GM11168 (cell line): ENCODE data around the gene HOXB2.

Source experiments
- in situ Hi-C: fragments of 300-500 bp; cut with MboI; formaldehyde crosslinking; loops from one replicate; pipeline ENCODE4 v1.12.0; 2022; ENCODE audit warnings: low sequenced_read_pairs; ENCODE audit not compliant: unreplicated experiment

HOXB2 gene

DNA sequence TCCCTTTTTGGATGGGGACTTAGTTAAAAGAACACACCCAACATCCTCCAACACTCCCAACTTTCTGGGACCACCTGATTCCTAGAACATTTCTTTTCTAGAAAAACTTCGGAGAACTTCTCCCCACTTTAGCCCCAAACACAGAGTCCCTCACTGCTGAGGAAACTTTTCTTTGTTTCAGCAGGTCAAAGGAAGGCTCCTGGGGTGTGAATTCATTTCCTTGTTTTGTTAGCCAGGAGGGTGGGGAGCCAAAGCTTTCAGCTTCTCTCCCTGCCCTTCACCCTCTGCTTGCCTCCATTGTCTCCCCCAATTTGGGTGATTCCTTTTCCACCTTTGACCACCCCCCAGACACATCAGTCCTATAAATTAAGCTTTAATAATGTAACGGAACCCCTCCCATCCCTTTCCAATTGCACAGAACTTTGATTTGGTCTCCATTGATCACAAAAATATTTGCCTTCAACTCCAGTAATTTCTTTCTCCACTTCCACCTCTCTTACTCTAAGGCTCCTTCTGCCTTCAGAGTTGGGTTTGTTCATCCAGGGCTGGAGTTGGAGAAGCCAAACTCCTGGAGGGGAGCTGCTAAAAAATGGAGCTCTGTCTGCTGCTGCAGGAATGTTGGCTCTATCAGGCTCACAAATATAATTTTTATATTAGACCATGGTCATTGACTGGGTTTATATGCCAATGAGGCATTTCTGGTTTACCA is 22.9 kb upstream of the HOXB2 start:
- in situ Hi-C loops: no loop called here

DNA sequence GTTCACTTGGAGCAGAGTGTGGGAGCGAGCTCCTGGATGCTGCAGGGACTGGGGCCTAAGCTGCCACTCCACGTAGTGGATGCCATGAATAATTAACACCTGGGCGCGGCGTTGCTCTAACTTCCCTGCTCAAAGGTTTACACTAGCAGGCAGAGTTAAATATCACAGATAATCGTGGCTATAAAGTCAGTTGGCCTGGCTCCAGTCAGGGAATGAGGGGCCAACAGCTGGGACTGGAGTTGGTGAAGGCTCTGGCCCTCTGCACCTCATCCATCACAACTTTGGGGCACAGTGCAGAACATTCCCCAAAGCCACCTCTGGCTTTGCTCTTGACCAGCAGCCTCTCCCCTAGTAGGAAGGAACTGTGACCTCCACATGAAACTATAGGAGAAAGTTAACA is 22.3 kb upstream of the HOXB2 start:
- in situ Hi-C loops: no loop called here

DNA sequence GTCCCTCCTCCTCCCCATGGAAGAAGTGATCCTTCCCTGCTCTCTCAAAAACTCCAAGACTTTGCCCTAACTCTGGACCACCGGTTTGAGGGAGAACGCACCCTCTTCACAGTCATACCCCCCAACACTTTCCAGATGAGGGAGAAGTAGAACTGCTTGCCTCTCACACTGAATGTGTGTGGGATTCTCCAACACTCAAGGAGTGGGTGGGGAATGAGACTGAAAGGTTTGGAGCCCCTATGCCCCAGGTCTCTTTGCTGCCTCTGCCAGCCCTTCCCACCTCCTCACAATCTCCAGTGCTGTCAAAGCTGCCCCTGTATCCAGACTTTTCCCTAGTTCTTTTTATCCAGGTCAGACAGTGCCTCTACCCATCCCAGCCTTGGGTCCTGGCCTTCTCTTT is 21.8 kb upstream of the HOXB2 start:
- in situ Hi-C loops: no loop called here

DNA sequence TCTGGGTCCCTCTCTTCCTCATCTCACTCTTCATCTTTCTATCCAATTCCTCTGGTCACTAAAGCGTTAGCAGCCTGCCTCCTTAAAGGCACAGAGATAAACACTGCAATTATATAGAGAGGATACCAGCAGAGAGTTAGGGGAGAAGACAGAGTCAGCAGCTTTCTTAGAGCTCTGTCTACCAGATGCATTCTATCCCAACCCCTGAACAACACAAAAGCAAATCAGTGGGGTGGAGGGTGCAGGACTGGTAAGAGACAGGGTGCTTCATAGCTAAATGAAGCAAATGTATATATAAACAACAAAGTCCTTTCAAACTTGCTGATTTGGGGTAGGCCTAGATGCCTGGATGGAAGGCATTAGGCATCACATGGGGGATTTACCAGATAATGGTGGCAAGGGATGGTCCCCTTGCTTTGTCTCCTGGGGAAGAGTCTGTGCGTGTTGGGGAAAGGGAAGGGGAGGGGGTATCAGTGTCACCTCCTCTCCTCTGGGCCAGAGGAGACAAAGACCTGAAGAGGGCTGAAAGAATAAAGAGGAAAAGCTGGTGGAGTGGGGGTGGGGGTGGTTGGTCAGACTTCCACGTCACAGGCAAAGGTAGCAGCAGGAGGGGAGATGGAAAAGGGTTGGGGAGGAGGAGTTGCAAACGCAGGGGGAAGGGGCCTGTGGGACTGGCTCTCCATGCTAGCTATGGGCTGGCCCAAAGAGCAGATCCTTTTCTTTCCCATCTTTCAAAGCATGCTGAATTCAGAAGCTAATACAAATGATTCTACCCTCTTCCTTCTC is 21.2 kb upstream of the HOXB2 start:
- in situ Hi-C loops: no loop called here

DNA sequence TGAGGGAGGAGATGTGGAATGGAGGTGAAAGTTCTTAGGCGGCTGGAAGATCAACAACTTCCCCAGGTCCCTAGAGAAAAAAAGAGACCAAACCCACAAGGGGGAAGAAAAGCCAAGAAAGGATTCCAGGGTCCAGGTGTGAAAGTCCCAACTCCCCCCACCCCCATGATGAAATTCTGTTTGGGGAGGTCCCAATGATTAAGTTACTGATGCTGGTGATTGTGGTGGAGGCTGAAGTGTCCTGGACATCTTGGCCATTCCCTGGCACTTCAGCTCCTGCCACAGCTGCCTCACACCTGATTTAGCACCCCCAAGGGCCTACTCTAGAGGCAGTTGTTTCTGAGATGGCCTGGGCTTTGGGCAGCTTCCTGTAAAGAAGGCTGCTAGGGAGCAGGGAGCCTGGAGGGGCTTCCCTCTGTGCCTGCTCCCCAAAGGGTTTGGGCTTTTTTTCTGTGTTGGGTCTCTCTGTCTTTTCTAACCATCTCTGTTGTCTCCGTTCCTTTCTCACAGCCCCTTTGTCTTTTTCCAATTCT is 20.2 kb upstream of the HOXB2 start:
- in situ Hi-C loops: no loop called here

DNA sequence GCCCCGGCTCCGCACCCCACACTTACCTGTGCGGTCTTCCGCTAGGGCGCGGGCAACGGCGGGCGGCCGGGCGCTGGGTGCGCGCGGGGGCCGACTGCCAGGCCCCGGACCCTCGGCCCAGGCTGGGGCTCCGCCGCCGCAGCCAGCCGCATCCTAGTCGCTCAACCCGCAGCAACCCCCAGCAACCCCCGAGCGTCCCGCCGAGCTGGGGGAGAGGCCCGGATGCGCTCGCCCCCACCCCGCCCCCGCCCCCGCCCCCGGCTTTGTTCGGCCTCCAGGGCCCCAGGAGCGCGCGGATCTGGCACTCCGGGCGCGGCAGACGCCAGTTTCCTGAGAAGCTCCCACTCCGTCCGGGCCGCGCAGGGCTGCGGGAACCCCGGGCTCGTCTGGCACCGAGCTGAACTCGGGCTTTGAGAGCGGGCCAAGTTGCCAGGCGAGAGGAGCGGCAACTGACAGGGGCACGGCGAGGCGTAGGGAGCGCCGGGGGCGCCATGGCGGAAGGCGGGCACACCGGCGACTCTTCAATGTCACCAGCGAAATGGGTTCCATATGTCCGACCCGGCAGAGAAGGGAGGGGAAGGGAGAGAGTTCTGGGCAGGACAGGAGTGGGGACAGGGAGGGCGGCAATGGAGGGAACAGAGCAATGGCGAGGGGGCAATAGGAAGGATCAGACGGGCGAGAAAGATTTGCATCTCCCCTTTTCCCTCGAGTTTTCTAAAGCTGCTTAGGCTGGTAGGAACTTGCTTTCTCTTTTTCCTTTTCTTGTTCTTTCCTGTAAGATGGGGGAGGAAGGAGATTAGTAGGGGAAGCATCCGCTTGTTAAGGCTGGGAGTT is 19.5 kb upstream of the HOXB2 start:
- in situ Hi-C loops: no loop called here

DNA sequence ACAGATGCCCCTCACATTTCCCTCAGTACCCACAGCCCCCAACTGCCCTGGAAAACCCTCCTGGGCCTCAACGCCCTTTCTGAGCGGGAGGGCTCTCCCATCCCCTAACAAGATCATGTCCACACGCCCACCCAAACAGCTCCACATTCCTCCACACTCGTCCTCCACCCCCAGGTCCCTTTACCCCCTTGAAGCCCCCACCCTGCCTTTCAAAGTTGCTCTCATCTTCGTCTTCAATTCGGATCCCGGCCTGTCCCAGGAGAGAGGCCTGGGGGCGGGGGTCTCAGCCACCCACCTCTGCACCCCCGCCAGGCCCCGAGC is 18.9 kb upstream of the HOXB2 start:
- in situ Hi-C loops: no loop called here

DNA sequence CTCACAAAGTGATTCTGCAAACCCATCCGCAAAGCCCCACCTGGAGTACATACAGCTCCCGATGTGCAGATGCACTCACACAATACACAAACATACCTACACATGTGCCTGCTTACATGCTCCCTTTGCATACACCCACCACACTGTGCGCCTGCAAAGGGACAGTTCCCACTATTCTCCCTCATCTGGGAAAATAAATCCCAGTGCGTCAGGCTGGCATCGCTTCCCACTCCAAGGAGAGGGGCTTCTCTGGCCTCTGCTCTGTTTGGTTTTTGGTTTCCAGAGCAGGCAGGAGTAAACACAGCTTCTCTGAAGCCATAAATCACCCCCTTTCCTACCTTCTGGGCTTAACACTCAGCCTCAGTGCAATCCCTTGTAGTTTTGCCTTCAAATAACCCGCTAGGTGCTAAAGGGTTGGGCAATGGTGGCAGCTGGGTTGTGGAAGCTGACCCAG is 18.5 kb upstream of the HOXB2 start:
- in situ Hi-C loops: no loop called here

DNA sequence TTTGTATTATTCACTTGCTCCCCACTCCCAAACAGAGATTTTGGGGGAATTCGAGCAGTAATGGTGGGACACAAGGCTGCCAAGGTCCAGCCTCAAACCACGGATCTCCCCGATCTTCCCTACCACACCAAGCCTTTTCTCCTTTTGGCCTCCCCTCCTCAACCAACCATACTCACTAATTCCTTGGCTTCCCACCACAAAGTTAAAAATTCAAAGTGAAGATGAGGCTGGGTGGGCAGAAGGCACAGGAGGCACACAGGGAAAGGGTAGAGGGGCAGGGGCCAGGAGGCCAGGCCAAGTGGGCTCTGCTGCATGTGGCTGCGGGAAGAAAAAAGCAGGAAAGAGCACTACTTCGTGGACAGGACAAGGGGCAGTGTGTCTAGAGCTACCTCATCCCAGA is 18.0 kb upstream of the HOXB2 start:
- in situ Hi-C loops: no loop called here

DNA sequence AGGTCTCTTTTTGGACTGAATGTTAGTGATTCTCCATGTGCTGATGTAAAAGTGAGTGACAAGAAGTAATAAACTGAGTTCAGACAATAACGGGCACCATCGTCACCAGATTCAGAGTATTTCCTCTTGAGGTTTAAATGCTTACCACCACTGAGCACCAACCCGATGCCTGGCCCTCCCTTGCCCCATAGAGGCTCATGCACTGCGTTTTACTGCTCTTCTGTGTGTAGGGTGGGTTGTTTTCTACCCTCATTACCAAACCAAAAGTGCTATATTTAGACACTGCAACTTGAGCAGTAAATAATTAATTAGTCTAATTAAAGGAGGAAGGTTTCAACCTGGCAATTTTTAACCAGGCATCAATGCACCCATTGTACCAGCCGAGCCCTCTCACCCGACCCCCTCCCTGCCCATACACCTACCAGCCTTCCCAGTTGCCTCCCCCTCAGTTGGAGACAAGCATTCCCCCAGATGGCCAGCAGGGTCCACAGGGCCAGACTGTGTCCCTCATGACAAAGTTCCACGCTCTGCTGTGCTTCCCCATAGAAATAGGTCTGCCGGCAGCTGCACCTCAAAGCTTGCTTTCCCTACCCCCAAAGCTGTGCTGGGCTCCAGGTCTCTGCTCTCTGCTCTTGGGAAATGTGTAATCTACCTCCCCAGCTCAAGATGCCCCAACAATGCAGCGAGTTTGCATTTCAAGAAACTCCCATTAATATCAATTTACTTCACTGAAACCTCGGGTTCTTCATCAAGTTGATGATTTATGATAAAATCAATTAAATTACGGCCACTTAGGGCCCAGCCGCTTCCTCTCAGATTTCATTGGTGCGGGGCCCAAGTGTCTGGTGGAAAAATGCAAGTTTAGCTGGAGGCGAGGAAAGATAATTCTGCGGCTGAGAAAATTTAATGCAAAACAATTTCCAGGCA is 17.2 kb upstream of the HOXB2 start:
- in situ Hi-C loops: no loop called here

DNA sequence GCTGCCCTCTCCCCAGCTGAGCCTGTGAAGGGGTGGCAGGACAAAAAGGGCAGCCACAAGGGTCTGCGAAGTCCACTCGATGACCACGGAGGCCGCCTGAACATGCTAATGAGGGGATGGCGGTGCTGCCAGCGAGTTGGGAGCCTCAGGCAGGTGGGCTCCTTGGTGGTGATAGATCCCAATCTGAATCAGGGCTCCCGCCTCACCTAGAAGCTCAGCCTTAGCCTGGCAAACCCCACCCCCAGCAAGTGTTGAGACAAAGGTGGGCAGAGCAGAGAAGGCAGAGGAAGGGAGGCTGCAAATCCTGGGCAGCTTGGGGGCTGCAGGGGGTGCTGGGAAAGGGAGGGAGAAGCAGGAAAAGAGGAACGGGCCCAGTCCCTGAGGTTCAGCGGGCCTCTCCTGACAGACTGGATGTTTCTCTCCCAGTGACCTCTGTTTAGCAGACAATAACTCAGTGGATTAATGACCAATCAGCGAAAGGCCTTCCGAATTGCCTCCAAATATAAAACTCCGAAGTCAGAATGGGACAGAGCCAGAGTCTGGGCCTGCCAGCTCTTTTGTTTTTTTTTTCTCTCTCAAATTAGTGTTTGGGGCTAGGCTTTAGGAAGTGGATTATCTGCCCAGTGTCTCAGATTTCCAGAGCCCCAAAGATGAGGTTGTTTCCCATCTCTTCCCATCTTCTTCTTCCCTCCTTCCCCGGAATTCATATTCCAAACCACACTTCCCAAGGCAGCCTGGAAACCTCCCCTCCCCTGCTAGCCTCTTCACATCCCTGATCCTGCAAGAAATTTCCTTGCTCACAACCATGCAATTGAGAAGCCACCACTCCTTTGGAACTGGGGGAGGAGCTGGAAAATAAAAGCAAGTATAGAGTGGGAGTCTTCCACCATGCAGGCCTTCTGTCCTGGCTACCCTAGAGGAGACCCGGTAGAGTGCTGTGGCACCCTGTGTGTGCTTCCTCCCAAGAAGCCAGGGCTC is 15.2 kb upstream of the HOXB2 start:
- in situ Hi-C loops: no loop called here

DNA sequence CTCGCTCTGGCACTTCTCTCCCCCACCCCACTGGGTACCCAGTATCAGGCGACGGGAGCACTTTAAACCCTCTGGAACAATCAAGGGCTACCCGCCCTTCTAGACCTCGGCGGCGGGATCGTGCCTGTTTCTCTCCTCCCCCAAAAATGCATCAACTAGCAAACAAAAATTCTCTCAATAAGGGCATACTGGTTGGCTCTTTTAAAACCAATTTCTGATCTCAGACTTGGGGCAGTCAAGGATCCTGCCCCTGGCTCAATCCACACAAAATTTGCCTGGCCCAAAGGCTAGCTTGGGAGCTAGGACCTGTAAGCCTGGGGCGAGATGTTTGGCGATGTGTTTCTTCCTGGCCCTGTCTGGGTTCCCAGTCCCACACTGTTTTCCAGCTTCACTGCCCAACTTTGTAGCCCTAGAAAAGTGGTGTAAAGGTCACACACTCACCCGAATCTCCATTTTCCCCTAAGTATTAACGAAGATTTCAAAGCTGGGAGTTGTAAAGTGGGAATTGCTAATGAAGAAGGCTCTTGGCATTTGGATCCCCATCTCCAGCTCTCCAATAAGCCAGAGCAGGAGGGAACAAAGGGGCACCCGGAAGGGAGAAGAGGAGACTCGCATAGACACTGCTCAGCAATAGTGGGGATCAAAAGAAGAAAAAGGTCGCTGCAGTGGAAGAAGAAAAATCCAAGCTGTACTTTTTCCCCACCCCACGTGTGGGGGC is 14.4 kb upstream of the HOXB2 start:
- in situ Hi-C loops: no loop called here

DNA sequence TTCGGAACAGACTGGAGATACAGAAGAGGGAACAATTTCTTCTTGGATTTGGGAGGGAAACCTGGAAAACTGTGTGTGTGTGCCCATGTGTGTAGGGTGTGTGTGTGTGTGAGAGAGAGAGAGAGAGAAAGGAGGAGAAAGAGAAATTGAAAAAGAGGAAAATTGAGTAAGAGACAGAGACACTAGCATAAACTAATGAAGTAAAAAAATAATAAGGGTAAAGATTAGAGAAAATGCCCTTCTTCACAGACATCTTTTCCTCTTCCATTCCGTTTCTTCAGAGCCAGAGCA is 13.9 kb upstream of the HOXB2 start:
- in situ Hi-C loops: no loop called here

DNA sequence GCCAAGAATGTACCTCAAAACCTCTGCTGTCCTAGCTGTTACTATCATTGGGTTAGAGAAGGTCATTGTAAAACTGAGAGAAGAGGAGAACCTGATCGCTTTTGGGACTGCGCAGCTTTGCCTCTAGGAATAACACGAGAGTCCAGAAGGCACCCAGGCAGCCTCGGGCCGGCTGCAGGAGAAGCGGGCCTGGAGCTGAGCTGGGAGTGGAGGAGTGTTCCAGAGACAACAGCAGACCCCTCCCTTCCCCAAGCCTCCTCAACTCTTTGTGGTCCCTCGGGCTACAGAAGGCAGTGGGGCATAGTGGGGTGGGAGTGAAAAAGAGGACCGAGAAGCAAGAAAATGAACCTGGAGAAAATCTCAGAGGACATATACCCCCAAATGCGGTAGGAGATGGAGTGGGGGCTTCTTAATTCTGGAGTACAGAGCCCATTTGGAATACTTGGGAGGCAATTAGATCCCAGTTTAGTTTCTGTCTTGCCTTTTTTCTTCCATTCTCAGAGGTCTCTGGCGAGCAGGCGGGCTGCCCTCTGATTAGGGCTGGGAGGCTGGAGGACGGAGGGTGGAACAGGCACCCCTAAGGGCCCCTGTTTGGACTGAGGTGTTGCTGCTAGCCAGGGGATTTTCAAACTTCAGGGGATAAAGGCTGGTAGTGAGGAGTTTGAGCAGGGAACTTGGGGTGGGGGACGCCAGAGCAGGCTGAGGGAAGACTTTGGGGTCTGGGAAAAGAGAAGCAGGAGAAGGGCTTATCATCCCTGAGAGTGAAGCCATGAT is 13.3 kb upstream of the HOXB2 start:
- in situ Hi-C loops: no loop called here

DNA sequence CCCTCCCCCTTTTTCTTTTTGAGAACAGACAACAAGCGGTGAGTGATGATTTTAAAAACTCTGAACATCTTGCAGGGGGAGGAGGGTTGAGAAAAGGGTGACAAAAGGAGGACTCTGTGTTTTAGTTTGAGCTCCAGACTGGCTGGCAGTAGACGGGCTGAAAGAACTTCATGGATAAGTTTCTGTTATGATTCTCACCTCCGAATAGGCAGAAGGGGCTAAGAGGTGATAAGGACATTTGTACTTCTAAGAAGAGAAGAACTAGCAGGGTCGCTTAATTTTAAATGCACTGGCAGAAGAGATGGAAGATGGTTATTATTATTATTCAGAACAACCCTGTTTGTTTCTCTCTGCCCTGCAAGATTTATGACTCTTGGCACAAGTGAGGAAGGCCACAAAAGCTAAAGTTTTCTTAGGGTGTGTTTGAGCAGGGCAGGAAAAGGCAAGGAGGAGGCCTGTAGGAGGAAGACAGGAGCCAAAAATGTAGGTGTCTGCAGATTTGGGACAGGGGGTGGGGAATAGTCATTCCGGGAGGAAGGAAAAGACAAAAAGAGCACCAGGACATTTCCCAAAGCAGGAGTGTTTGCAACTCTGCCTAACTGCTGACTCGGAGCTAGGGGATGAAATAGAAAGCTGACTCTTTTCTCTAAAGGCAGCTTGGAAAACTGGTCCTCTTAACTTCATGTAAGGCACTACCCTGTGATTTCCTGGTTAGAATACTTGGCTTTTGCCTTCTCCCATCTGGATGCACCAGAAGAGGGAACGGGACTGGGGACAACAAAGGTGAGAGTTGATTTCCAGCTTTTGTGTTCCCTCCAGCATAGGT is 11.9 kb upstream of the HOXB2 start:
- in situ Hi-C loops: no loop called here

DNA sequence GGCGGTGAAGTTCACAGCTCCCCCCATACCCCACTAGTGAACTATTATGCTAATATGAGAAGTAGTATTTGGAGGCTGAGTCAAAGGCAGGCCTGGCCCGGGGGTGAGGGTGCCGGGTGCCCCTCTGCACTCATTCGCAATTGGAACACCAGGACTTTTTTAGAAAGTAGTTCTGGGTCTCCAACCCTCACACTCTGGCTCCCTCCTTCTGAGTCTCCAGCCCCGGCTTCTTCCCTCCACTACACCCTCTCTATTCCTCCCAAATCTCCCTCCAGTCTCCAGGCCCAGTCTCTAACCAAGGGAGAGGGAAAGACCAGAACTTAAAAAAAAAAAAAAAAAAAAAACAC is 11.3 kb upstream of the HOXB2 start:
- in situ Hi-C loops: no loop called here
